ENCODE data around the gene POU2AF1. TPM values are rescaled to one million over a fixed set of nuclear protein-coding genes. Genes with fewer than 3 reads are reported as not detected.
"Not testable (repeated sequence)": the region's sequence is repeated elsewhere in the genome, so short reads cannot be mapped to it uniquely, and the experiment has no call there.

The POU2AF1 gene
- total RNA-seq, 4 donors from 2014 or later = 0.69 to 2.2 (median 1.9) TPM; not detected in 1

- DNase-seq (ENCODE audit: low spot score) (no peak), ATAC-seq (ENCODE audit: low FRiP score) (no peak)
- no peak for TF ChIP-seq CTCF (IDR thresholded peaks at IDR 0.05)
These were observed 24.1 kb upstream of the POU2AF1 start for GRCh38 chr11:111403051-111403726.

GRCh38 chr11:111402411-111402810 is 23.3 kb upstream of the POU2AF1 start:
- ATAC-seq (ENCODE audit: low FRiP score) (no peak), DNase-seq (ENCODE audit: low spot score) (no peak)
- TF ChIP-seq CTCF (IDR thresholded peaks at IDR 0.05) = no peak

- DNase-seq (ENCODE audit: low spot score); ATAC-seq (ENCODE audit: low FRiP score): not testable (repeated sequence)
These were observed 22.9 kb upstream of the POU2AF1 start for GRCh38 chr11:111401957-111402356.

GRCh38 chr11:111400595-111400994 is 21.5 kb upstream of the POU2AF1 start:
- no peak for TF ChIP-seq CTCF (IDR thresholded peaks at IDR 0.05)
- ATAC-seq (ENCODE audit: low FRiP score) = no peak
- DNase-seq (ENCODE audit: low spot score) = no peak

- TF ChIP-seq CTCF (IDR thresholded peaks at IDR 0.05) = no peak
- DNase-seq (ENCODE audit: low spot score) = no peak
- ATAC-seq (ENCODE audit: low FRiP score) = no peak
These were observed 20.3 kb upstream of the POU2AF1 start for GRCh38 chr11:111399187-111400031.

GRCh38 chr11:111397034-111397433 is 18.0 kb upstream of the POU2AF1 start:
- DNase-seq (ENCODE audit: low spot score) = no peak
- no peak for ATAC-seq (ENCODE audit: low FRiP score)
- TF ChIP-seq CTCF (IDR thresholded peaks at IDR 0.05) = no peak

GRCh38 chr11:111395749-111396148 is 16.7 kb upstream of the POU2AF1 start:
- no peak for ATAC-seq (ENCODE audit: low FRiP score)

More at GRCh38 chr11:111395749-111396148, 16.7 kb upstream of the POU2AF1 start:
- no peak for TF ChIP-seq CTCF (IDR thresholded peaks at IDR 0.05)
- DNase-seq (ENCODE audit: low spot score) = no peak

Data from omental fat pad (tissue), 4 donors.